GM12875 (cell line): ENCODE results near the gene SEMA4A.
A peak's percentile ranks its signal among the peaks of the same experiment; 100 is the strongest.

ENCODE experiments used
- H3K4me3 ChIP-seq: one replicate; pipeline ENCODE4 v1.5.1; 2011; ENCODE audit warnings: low read depth, low read length, control low read depth
- TF ChIP-seq, protein P1 (sequence below): IDR thresholded peaks from 2 replicates; pipeline ENCODE4 v1.5.1; 2011; ENCODE audit warnings: low read depth, mild to moderate bottlenecking, control low read depth, inconsistent platforms, low read length, moderate library complexity, borderline replicate concordance; ENCODE audit not compliant: insufficient read depth

The SEMA4A gene

DNA sequence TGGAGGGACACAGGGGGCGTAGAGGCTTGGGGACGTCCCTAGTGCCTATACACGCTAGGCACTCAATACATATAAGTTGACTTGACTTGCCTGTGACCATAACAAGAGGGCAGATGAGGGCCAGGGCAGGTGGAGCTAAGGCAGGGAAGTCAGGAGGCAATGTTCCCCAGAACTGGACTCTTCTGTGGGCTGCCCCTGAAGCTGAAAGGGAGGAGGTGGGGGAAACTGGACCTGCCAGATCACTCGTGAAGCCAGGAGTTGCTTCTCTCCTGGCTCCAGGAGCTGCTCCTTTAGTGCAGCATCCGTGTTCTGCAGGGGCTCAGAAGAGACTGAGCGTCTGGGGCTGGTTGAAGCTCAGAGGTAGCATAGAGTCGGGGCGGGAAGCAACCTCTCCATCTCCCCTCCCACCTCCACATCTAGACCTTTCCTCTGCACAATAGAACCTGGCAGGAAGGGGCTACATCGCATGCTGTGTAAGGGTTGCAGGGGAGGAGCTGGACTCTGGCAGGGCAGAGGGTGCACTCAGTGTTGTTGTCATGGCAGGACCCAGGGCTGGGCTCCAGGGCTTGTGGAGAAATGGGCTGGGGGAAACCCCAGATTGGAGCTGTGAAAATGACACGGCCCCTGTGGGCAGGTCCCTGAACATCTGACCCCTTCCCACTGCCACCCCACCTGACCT is 2.9 kb upstream of the SEMA4A start:
- TF ChIP-seq, protein P1, sequence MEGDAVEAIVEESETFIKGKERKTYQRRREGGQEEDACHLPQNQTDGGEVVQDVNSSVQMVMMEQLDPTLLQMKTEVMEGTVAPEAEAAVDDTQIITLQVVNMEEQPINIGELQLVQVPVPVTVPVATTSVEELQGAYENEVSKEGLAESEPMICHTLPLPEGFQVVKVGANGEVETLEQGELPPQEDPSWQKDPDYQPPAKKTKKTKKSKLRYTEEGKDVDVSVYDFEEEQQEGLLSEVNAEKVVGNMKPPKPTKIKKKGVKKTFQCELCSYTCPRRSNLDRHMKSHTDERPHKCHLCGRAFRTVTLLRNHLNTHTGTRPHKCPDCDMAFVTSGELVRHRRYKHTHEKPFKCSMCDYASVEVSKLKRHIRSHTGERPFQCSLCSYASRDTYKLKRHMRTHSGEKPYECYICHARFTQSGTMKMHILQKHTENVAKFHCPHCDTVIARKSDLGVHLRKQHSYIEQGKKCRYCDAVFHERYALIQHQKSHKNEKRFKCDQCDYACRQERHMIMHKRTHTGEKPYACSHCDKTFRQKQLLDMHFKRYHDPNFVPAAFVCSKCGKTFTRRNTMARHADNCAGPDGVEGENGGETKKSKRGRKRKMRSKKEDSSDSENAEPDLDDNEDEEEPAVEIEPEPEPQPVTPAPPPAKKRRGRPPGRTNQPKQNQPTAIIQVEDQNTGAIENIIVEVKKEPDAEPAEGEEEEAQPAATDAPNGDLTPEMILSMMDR = no peak
- H3K4me3 ChIP-seq = peak overlapping the region; percentile 42

DNA sequence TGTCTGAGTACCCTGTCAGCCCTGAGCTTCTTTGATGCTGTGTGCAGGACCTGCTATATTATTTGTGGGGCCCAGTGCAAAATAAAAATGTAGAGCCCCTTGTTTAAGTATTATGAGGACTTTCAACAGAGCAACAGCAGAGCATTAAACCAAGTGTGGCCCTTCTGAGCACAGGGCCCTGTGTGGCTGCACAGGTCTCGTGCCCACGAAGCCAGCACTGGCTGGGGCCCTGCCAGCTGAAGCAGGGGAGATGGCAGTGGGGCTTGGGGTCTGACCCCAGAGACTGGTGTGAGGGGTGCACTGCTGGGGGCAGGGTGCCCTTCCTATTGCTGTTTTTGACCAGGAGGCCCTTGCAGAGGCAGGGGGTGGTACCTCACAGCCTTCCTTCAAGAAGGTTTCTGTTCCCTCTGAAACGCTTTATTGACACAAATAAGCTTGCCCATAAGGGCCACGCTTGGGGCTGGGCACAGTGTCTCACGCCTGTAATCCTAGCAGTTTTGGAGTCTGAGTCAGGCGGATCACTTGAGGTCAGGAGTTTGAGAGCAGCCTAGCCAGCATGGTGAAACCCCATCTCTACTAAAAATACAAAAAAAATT is 2.2 kb upstream of the SEMA4A start:
- TF ChIP-seq, protein P1 = no peak
- no peak overlapping the region for H3K4me3 ChIP-seq

DNA sequence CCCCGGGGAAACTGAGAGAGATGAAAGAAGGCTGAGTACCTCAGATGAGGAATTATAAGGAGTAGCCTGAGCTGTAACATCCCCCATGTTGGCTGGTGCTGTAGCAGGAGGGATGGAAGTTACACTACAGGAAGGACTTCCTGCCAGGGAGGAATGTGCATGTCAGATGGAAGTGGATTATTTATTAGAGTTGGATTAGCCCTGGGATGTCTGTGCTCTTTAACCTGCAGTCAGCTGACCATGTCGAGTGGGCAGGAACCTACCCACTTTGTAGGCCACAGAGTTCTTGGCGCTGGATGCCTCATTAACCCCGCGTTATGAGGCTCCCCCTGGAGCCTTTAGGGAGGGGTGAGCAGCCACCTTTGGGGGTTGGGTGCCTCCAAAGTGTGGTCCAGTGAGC is 757 bp upstream of the SEMA4A start:
- TF ChIP-seq, protein P1 = no peak
- no peak overlapping the region for H3K4me3 ChIP-seq

DNA sequence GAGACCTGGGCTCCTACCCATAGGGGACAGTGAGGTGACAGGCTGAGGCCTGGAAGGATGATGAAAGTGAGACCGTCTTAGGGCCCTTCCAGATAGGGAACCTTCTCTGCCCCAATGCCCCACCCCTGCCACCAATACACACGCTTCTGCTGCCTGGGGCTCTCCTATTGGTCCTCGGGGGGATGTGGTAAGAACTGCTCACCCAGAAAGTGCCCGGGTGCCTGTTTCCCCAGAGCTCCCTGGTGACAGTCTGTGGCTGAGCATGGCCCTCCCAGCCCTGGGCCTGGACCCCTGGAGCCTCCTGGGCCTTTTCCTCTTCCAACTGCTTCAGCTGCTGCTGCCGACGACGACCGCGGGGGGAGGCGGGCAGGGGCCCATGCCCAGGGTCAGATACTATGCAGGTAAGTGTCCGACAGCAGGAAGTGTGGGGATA is 948 bp downstream of the SEMA4A start:
- TF ChIP-seq, protein P1 = no peak
- H3K4me3 ChIP-seq = peak overlapping the region; percentile 70

DNA sequence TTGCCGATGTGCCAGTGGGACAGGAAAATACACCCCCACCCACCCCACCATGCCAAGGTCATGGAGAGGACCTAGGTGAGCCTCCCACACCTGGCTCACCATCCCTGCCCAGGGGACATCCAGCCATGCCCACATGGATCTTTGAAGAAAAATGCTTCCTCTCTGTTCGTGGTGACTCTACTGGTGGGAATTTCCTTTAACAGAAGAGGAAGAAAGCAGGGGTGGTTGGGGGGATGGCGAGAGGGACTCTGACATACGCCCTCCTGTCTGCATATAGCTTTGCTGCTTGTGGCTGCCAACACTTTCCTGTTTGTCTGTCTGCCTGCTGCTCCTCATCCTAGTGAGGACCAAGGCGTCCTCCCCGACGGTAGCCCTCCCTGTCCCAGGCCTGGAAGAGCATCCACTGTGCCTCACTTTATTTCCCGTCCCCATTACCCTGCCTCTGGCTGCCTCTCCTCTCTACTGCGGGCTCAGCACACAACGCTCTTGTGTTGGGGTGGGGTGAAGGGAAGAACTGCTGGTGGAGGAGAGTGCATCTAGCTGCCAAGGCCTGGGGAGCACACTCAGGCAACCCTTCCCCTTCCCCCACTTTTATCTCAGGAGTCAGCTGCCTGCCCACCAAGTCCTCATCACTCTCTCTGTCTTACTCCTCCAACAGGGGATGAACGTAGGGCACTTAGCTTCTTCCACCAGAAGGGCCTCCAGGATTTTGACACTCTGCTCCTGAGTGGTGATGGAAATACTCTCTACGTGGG is 2.5 kb downstream of the SEMA4A start:
- H3K4me3 ChIP-seq = peak overlapping the region; percentile 70
- TF ChIP-seq, protein P1 = no peak

DNA sequence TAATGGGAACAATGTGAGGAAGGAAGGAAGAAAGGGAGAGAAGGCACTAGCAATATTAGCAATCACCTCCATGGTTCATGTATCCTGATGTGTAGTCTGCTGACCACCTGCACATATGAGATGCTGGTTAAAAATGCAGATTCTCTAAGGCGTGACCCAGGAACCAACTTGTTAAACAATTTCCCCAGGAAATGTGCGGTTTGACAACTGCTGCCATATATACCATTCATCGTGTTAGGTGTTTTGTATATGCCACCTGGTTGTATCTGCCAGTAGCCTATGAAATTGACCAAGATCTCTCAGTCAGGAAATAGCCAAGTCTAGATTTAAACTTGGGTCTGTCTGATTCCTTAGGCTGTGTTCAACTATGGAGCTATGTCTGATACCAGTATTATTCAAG is 4.1 kb downstream of the SEMA4A start:
- TF ChIP-seq, protein P1 = no peak

More for the DNA sequence above, 4.1 kb downstream of the SEMA4A start:
- H3K4me3 ChIP-seq = no peak overlapping the region
